ENCODE data around the gene SBNO2.

SBNO2 gene

DNA sequence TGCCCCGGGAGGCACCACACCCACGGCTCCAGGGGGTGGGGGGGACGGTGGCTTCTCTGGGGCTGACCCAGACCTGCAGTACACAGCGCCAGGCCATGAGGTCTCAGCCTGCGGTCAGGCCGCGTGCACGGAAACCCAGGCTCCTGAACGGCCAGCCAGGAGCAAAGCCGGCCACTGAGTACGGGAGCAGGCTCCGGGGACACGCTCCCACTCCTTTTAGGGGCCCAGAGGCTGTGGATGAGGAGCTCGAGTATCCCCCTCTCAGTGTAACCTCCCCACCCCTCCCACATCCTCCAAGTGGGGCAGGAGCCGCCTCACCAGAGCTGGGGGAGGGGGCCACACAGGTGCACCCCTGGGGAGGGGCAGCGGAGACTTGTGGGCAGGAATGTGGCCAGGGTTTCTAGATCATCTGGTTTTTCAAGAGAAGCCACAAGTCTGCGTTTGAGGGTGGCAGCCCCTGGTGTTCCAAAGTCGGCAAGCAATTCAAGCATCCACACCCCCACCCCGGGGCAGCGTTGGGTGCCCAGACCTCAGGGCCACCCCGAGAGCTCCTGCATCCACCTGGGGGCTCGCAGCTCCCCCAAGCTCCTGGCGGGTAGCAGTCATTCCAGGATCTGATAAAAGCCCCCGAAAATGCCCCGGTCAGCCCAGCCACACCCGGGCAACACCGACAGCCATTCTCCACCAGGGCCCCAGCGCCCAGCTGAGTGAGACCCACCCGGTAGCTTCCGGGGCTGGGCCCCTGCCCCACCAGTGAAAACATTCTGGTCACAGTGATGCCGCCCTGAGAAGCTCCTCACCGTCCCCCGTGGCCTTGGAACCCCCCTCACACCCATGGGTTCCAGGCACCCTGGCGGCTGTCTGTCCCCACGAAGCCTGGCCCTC lies 6.1 kb downstream of the SBNO2 start:
- no peak for DNase-seq

GRCh38 chr19:1166872-1167573 lies 7.0 kb downstream of the SBNO2 start:
- DNase-seq = no peak

DNA sequence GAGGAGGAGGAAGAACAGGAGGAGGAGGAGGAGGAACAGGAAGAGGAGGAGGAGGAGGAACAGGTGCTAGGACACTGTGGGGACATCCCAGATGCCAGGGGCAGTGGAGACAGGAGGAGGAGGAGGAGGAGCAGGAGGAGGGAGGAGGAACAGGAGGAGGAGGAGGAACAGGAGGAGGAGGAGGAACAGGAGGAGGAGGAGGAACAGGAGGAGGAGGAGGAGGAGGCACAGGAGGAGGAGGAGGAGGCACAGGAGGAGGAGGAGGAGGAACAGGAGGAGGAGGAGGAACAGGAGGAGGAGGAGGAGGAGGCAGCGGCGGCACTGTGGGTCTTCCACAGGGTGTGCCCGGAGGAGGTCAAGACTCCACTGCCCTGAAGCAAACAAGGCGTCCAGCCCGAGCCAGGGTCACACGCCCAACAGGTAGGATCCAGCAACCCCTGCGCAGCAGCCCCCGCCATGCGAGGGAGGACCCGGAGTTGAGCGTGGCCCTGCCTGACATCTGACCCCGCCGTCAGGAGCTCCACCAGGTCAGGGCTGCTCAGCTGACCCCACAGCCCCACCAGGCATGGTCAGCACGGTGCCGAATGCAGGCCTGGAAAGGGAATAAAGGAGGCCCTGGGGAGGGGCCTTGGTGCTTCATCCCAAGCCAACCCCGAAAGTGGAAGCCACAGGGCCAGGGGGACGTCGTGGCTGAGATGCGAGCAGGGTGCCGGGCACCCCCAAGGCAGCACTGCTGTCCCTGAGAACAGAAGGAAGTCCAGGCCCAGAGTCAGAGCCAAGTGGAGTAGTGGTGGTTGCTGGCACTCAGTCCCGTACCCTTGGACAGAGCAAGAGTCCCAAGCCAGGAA lies 9.2 kb downstream of the SBNO2 start:
- DNase-seq = no peak

GRCh38 chr19:1163934-1164683 lies 10.0 kb downstream of the SBNO2 start:
- DNase-seq = no peak

DNA sequence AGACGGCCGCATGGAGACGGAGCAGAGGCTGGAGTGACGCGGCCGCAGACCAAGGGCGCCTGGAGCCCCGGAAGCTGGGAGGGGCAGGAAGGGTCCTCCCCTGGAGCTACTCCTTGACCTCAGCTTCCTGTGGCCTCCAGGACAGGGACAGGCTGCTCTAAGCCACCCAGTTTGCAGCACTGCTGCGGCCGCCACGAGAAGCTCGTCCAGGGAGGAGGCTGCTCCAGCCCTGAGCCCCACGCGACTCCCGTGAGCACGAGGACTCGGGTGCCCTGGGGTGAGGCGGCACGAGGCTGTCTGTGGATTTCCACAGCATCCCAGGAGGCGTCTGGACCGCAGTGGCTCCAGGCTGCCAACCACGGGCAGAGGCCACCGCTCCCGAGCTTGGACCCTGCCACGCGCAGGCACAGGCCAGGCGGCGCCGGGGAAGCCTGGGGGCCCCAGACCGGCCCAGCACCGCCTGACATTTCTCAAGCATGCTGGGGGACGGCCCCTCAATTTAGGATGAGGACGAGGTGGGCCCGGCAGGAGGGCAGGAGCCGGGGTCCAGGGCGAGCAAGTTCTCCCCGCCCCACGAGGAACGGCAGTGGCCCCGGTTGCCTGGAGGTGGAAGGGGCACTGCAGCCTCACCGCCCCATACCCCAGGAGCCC lies 10.7 kb downstream of the SBNO2 start:
- no peak for DNase-seq

DNA sequence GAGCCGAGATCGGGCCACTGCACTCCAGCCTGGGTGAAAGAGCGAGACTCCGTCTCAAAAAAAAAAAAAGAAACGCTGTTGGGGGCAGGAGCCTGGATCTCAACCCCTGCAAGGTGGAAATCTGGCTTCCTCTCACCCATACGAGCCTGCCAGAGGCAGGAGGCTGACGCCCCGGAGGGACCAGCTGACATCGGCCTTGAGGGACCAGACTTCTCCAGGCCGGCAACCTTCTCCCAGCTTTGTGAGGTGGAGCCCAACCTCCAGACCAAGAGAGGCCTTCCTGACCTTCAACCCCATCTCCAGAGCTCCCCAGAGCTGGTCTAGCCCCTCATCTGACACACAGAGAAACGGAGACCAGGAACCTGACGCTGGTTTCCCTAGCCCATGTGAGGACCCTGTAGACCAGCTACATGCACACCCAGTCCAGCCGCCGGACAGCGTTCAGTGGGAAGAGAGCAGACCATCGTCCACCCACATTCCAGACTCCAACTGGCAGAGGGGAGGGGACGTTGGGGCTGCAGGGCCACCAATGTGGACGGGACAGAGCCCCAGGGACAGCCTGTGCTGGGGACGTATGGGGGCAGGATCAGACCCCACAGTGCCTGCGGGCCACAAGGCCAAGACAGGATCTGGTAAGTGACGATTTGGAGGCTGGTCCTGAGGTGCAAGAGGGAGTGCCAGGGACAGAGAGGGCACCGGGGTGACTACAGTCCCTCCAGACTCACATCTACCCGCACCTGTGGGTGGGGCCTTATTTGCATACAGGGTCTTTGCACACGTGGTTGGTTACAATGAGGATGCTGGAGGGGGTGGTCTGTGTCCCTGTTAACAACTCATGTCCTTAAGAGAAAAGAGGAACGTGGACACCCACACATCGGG lies 11.4 kb downstream of the SBNO2 start:
- no peak for DNase-seq

- DNase-seq = peak; percentile 43
Observed at GRCh38 chr19:1161716-1162115, 12.4 kb downstream of the SBNO2 start.

GRCh38 chr19:1159864-1160595 lies 14.0 kb downstream of the SBNO2 start:
- DNase-seq = no peak

DNA sequence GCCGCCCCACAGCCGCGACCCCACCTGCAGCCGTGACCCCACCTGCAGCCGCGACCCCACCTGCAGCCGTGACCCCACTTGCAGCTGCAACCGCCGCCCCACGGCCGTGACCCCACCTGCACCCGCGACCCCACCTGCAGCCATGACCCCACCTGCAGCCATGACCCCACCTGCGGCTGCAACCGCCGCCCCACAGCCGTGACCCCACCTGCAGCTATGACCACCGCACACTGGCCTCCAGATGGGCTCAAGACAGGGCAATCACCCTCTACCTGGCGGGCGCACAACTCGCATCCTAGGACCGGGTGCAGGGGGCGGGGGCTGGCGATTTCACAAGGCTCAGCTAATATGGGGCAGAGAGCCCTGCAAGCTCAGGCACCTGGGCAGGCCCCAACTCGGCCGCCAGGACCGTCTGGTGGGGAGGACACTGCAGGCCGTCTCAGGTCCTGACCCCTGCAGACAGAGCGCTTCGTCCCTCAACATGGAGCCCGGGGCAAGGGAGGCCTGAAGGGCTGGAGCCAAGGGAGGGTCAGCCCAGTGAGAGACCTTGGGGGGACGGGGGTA lies 15.1 kb downstream of the SBNO2 start:
- DNase-seq = no peak

DNA sequence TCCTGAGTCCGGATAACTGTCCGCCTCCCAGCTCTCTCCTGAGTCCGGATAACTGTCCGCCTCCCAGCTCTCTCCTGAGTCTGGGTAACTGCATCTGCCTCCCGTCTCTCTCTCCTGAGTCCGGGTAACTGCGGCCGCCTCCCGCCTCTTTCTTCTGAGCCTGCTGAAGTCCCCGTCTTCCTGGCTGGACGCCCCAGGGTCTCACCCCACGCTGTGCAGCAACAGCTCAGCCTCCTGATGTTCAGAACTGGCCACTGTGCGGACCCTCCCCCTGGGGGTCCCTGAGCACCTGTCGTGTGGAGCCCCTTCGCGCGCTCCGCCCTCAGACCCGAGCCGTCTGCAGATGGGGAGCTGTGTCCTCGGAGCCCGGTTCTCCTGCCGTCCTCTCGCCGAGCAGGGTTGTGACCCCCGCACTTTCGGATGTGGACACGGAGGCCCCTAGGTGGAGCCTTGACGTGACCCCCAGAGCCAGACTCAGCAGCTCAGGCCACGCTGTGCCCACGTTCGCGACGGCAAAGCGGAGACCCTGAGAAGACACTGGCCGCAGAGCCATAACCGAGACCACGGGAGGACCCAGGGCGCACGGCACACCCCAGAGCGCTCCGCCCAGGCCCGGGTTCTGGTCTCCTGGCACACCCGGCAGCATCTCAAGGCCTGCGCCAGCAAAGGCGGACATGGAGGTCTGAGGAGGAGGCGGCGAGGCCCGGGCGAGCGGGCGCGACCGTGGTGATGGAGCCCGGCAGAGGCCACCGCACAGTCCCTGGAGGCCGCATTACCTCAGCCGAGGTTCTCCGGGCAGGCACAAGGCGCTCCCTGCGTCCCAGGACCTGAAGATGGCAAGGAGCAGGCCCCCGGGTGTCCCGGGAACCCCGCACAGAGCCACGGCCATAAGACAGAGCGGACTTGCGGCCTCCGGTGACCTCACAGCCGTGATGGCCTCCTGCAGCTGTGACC lies 15.9 kb downstream of the SBNO2 start:
- DNase-seq = no peak

DNA sequence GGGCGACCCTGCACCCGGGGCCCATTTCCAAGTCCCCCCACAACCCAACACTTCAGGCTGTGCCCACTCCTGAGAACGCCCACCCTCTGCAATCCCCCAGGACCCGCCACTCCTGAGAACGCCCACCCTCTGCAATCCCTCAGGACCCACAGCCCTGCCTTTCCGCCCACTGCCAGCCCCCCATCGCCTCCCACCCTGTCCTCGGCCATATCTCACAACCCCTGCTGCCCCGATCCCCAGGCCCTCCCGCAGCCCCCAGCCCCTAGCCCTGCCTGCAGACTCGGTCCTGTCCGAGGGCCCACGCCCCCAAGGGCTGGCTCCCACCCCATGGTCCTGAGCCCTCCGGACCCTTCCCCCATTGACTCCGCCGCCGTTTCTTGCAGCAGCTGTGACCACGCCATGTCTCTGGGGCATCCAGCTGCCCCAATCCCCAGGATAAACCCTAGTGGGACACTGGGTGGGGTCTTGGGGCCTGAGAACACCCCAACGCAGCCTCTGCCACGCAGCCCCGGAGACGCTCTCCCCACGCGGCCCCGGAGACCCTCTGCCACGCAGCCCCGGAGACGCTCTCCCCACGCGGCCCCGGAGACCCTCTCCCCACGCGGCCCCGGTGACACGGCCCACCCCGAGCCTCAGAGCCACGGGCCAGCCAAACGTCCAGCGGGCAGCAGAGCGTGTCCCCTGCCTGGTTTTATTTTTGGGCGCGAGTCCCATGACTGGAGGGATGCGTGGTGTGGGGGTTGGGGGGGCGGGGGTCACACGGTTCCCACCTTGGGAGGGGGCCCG lies 17.0 kb downstream of the SBNO2 start:
- no peak for DNase-seq

- DNase-seq = no peak
Observed at GRCh38 chr19:1156305-1156801, 17.7 kb downstream of the SBNO2 start.

DNA sequence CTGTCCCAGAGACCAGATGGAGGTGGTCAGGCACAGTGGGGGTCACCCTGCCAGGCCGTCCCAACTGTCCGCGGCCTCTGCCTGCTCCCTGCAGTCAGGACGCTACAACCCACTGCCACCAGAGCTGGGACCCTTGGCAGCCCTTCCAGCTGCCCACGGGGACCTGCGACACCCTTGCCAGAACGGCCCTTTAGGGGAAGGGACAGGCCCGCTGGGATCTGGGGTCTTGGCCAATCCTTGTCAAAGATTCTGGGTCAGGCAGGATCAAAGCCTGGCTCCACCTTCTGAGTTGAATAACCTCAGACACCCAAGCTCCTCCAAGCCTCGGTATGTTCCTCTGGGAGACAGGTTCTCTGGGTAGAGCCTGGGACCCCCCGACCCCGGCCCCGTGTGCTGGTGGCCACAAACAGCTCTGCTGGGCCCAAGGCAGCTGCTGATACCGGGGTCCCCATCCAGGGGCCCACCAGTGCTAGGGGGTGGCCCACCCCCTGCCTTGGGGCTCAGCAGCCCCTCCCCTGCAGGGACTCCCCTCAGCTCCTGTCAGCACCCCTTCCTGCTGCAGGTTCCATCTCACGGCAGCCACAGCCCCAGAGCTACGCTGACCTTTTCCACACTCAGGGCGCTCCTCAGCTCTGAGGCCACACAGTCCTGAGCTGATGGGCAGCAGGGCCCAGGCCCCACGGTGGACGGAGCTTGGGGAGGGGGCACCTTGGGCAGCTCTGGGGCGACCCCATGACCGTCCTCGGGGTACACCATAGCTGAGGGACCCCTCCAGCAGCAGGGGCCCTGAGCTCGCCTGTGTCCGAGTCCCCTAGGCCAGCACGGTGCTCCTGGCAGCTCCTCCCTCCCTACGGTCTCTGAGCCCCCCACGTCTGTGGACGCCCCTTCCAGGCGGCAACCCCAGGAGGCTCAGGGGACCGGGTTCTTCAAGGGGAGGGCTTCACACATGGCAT lies 18.4 kb downstream of the SBNO2 start:
- no peak for DNase-seq

DNA sequence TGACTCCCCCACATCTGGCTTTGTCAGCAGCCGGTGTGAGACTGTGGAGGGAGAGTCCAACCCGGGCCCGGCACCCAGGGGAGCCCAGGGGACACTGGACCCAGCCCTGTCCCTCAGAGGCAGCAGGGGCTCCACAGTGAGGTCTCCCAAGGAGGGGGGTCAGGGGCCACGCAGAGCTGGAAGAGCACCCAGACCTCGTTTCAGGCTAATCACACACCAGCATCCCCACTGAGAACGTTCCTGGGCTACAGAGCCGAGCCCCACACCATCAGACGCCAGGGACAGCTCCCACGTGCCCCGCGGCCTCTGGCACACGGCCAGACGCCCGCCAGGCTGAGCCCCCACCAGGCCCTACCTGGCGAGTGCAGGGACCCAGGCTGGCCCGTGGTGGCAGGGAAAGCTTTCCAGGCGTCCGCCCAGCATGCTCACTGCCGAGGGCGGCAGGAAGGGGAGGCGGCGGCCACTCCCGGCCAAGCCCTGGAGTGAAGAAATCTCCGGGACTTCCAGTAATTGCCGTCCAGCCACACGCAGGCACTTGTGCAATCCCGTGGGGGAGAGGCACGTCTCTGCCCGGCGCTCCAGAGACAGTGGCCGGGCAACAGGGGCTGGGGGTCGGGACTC lies 19.2 kb downstream of the SBNO2 start:
- no peak for DNase-seq

DNA sequence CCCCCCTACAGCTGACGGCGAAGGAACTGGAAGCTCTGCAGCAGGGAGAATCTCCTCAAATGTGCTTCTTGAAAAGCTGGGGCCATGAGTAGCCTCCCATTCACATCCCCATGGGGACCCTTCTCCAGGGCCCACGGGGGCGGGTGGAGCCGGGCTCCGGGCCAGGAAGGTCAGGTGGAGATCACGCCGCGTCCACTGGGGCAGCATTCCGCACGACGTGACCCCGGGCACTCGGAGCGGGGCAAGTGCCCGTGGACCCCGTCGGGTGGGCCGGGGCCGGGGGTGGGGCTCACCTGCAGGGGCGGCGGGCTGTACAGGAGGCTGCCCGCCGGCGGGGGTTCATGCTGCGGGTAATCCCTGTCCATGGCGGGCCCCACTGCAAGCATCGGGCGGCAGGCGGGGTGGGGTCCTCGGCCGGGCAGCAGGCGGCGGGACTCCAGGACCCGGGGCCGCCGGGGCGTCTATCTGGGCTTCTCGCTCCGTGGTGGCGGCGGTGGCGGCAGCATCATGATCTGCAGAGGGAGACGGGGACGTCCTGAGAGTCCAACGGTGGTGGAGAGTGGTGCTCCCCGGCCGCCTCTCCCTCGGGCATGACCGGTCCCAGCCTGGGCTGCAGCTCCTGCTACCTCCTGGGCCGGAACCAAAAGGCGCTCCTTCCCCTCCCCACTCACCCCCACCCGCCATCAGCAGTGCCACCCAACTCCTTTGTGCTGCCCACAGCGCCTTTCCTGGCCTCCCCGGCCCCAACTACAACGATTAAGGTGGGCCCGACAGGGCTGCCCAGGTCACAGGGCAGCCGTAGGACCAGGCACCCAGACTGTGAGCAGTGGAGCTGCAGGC lies 20.0 kb downstream of the SBNO2 start:
- no peak for DNase-seq

Measured in NCI-H510A treated with DMSO at 0.1 percent for 48 hours (cell line).